Smooth muscle cell (in vitro differentiated cells): ENCODE results near the gene EI24. TPM values are rescaled to one million over a fixed set of nuclear protein-coding genes. Genes with fewer than 3 reads are reported as not detected.

Source experiments
- DNase-seq: peaks from one replicate; lab custom pipeline; 2025; ENCODE audit not compliant: unreplicated experiment; lab: John Stamatoyannopoulos, UW
- H2AFZ ChIP-seq: fragments of 200-600 bp; sonication (generic); 2 replicates; pipeline ENCODE4 v1.6.0; 2016; ENCODE audit warnings: antibody characterized with exemption, low read depth, mild to moderate bottlenecking
- H3F3A ChIP-seq: fragments of 200-600 bp; sonication (generic); 2 replicates; pipeline ENCODE4 v1.6.0; 2017; ENCODE audit warnings: antibody characterized with exemption, low read depth
- H3K27ac ChIP-seq: fragments of 200-600 bp; sonication (generic); 2 replicates; pipeline ENCODE4 v1.5.1; 2016; ENCODE audit warnings: low read depth, mild to moderate bottlenecking
- H3K27me3 ChIP-seq: fragments of 200-600 bp; sonication (generic); 2 replicates; pipeline ENCODE4 v1.6.1; 2016; ENCODE audit warnings: low read depth, mild to moderate bottlenecking
- H3K36me3 ChIP-seq: fragments of 200-600 bp; sonication (generic); 2 replicates; pipeline ENCODE4 v1.5.1; 2016; ENCODE audit warnings: low read depth
- H3K4me1 ChIP-seq: fragments of 200-600 bp; sonication (generic); 2 replicates; pipeline ENCODE4 v1.5.1; 2016; ENCODE audit warnings: low read depth
- H3K4me2 ChIP-seq: fragments of 200-600 bp; sonication (generic); 2 replicates; pipeline ENCODE4 v1.6.0; 2016; ENCODE audit warnings: mild to moderate bottlenecking
- H3K4me3 ChIP-seq: fragments of 200-600 bp; sonication (generic); 2 replicates; pipeline ENCODE4 v1.5.1; 2016; ENCODE audit warnings: mild to moderate bottlenecking
- H3K79me2 ChIP-seq: fragments of 200-600 bp; sonication (generic); 2 replicates; pipeline ENCODE4 v1.6.0; 2016; ENCODE audit warnings: low read depth, mild to moderate bottlenecking
- H3K9ac ChIP-seq: fragments of 200-600 bp; sonication (generic); 2 replicates; pipeline ENCODE4 v1.6.0; 2016; ENCODE audit warnings: low read depth
- H3K9me3 ChIP-seq: fragments of 200-600 bp; sonication (generic); replicated peaks from 2 replicates; pipeline ENCODE4 v1.5.1; 2016; ENCODE audit warnings: low read depth
- H4K20me1 ChIP-seq: fragments of 200-600 bp; sonication (generic); 2 replicates; pipeline ENCODE4 v1.6.0; 2016; ENCODE audit warnings: low read depth
- WGBS: methylation state at CpG from one replicate; pipeline ENCODE4 v1.1.7; 2016; ENCODE audit warnings: low lambda C conversion rate; 5-methylcytosine and 5-hydroxymethylcytosine counted together
- polyA plus RNA-seq: library from polyadenylated mRNA; unstranded; fragments of >200 nt; fragmentation: Nextera tagmentation; extraction: Ambion mirVana; gene quantifications from 2 replicates; pipeline ENCODE4 v1.2.1, GENCODE V29; 2016
- total RNA-seq: library from RNA; depleted of rRNA; stranded (reverse); fragments of >200 nt; gene quantifications from 2 replicates; pipeline ENCODE4 v1.2.3, GENCODE V29; 2014
- TF ChIP-seq, protein P1 (sequence below): fragments of 200-600 bp; sonication (generic); IDR thresholded peaks from 2 replicates; pipeline ENCODE4 v1.5.1; 2017; ENCODE audit warnings: borderline replicate concordance, mild to moderate bottlenecking, antibody characterized with exemption; ENCODE audit not compliant: insufficient read depth, poor library complexity, severe bottlenecking

Gene EI24
- total and polyA plus RNA-seq, 2 experiments from 2014 or later, result 130 to 154 TPM

DNA sequence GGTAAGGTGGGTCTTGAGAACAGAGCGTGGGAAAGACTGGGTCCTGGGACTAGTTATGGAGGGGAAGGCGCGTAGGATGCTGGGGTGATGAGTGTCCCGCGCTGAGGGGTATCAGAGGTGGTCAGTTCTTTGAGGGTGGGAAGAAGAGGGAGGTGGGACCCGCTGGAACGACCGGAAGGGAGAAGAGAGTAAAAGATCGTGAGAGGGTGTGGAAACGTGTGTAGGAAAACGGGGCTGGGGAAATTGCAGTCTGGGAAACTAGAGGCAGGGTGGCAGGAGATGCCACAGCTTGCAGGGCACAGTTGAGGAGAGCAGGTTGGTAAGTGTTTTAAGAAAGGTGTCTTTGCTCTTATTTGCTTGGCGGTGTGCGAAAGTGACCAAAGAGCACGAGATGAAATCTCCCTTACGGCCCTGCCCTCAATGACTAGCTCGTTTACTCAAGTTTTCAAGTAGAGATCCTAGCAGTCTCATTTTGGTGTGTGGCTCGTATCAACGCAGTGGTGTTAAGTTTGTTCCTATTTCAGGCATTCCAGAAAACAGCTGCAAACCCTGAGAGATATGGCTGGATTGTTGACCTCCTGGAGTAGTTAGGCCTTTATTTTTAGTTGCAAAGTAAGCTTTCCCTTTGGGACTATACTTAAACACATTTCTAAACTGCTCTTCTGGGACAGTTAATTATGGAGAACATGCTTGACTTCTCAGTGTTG, 24.0 kb downstream of the EI24 start:
- Histone ChIP-seq H3K36me3 (peaks cover 19% of the 10 kb centered on the region), H3K9ac (peak overlapping the region; percentile 83), H3F3A (no peaks in the 10 kb centered on the region), H3K4me3 (peak overlapping the region; percentile 87), H3K9me3 (no peaks in the 10 kb centered on the region), H2AFZ (peak overlapping the region; percentile 73), H3K27ac (peak overlapping the region; percentile 78), H3K4me2 (peak overlapping the region; percentile 90), H4K20me1 (peaks cover 28% of the 10 kb centered on the region), H3K4me1 (peaks cover 13% of the 10 kb centered on the region), H3K27me3 (no peaks in the 10 kb centered on the region), H3K79me2 (peaks cover 61% of the 10 kb centered on the region)
- WGBS, result 2% methylated on average over 17 of the region's 18 CpGs
- peak; percentile 22 for DNase-seq
- TF ChIP-seq, protein P1, sequence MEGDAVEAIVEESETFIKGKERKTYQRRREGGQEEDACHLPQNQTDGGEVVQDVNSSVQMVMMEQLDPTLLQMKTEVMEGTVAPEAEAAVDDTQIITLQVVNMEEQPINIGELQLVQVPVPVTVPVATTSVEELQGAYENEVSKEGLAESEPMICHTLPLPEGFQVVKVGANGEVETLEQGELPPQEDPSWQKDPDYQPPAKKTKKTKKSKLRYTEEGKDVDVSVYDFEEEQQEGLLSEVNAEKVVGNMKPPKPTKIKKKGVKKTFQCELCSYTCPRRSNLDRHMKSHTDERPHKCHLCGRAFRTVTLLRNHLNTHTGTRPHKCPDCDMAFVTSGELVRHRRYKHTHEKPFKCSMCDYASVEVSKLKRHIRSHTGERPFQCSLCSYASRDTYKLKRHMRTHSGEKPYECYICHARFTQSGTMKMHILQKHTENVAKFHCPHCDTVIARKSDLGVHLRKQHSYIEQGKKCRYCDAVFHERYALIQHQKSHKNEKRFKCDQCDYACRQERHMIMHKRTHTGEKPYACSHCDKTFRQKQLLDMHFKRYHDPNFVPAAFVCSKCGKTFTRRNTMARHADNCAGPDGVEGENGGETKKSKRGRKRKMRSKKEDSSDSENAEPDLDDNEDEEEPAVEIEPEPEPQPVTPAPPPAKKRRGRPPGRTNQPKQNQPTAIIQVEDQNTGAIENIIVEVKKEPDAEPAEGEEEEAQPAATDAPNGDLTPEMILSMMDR, result no peak

DNA sequence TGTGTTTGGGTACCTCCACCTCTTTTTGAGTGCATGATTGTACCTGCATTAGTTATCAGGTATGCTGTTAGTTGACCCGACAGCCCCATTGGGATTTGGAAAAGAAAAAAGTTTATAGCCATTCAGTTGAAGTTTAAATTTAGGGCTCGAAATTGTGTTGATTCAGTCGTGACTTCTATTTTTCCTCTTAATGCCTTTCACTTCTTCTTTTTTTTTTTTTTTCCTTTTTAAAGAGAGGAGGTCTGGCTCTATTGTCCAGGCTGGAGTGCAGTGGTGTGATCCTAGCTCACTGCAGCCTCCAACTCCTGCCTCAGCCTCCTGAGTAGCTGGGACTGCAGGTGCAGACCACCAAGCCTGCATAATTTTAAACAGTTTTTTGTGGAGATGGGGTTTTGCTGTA, 25.7 kb downstream of the EI24 start:
- H3K4me2 ChIP-seq, result no peak overlapping the region
- H3K27ac ChIP-seq, result no peak overlapping the region
- H3K9ac ChIP-seq, result no peak overlapping the region
- H3K27me3 ChIP-seq, result no peaks in the 10 kb centered on the region
- TF ChIP-seq, protein P1, result no peak
- WGBS, result 98% methylated on average over 3 of the region's 3 CpGs
- H3K4me1 ChIP-seq, result peaks cover 13% of the 10 kb centered on the region
- H3K9me3 ChIP-seq, result no peaks in the 10 kb centered on the region
- DNase-seq, result no peak
- peaks cover 40% of the 10 kb centered on the region for H4K20me1 ChIP-seq
- H2AFZ ChIP-seq, result no peak overlapping the region
- H3K4me3 ChIP-seq, result no peak overlapping the region
- H3K79me2 ChIP-seq, result peaks cover 70% of the 10 kb centered on the region
- peaks cover 20% of the 10 kb centered on the region for H3K36me3 ChIP-seq
- H3F3A ChIP-seq, result no peaks in the 10 kb centered on the region

DNA sequence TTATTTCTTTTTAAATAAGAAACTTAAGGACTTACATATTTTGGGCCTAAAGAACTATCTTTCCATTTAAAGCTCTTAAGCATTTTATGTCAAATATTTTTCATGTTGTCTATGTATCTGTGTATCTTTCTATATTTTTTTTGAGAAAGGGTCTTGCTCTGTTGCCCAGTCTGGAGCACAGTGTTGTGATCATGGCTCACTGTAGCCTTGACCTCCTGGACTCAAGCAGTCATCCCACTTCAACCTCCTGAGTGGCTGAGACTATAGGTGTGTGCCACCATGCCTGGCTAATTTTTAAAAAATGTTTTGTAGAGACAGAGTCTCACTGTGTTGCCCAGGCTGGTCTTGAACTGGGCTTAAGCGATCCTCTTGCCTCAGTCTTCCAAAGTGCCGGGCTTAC, 31.4 kb downstream of the EI24 start:
- H3K79me2 ChIP-seq, result peaks cover 50% of the 10 kb centered on the region
- no peaks in the 10 kb centered on the region for H3K4me1 ChIP-seq
- H3K4me3 ChIP-seq, result no peak overlapping the region
- no peak for DNase-seq
- no peak overlapping the region for H3K4me2 ChIP-seq
- H3K9me3 ChIP-seq, result no peaks in the 10 kb centered on the region
- peaks cover 56% of the 10 kb centered on the region for H4K20me1 ChIP-seq
- WGBS, result 95% methylated on average over 2 of the region's 2 CpGs
- H3K27ac ChIP-seq, result no peak overlapping the region
- TF ChIP-seq, protein P1, result no peak
- H3K9ac ChIP-seq, result no peak overlapping the region
- H3F3A ChIP-seq, result no peaks in the 10 kb centered on the region
- H3K27me3 ChIP-seq, result no peaks in the 10 kb centered on the region
- H3K36me3 ChIP-seq, result peaks cover 59% of the 10 kb centered on the region
- H2AFZ ChIP-seq, result no peak overlapping the region

DNA sequence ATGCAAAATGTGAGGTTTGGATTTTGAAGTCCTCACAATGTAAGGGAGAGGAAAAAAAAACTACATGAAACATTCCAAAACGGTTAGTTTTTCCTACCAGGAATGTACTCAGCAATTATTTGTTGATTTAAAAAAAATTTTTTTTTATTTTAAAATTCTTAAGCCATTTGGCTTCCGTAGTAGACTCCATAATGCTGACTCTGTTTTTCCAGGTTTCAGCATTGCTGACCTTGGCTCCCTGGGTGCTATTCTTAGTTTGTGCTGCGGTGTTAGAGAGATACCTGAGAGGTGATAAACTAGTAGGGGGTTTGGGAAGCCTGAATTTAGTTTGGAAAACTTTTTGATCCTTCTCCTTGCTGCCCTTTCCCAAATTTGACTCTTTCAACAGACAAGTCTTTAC, 33.9 kb downstream of the EI24 start:
- no peaks in the 10 kb centered on the region for H3K4me1 ChIP-seq
- peaks cover 63% of the 10 kb centered on the region for H3K36me3 ChIP-seq
- no peak overlapping the region for H3K9ac ChIP-seq
- H4K20me1 ChIP-seq, result peaks cover 43% of the 10 kb centered on the region
- TF ChIP-seq, protein P1, result no peak
- WGBS, result 96% methylated on average over 3 of the region's 3 CpGs
- H3F3A ChIP-seq, result no peaks in the 10 kb centered on the region
- H3K27ac ChIP-seq, result no peak overlapping the region
- no peak for DNase-seq
- no peaks in the 10 kb centered on the region for H3K27me3 ChIP-seq
- H2AFZ ChIP-seq, result no peak overlapping the region
- H3K9me3 ChIP-seq, result no peaks in the 10 kb centered on the region
- H3K4me2 ChIP-seq, result no peak overlapping the region
- peaks cover 25% of the 10 kb centered on the region for H3K79me2 ChIP-seq
- no peak overlapping the region for H3K4me3 ChIP-seq
